Fibroblast of lung (primary cell): ENCODE results near the gene PCSK5.

Experiments used
- EZH2 ChIP-seq: IDR thresholded peaks from 2 replicates; pipeline ENCODE4 v1.5.1; 2012; ENCODE audit warnings: low read length, control low read depth, mild to moderate bottlenecking; ENCODE audit errors: missing control alignments
- TF ChIP-seq, protein P1 (sequence below), 2 donors: IDR thresholded peaks in 1 of 2; conservative IDR thresholded peaks in 1 of 2; 1 replicate in 1 of 2; 2 replicates in 1 of 2; pipeline ENCODE4 v1.5.1; 2011 to 2012; ENCODE audit warnings: low read length in 2 of 2, control low read depth in 1 of 2, inconsistent platforms in 1 of 2, low read depth in 1 of 2, mild to moderate bottlenecking in 1 of 2

DNA sequence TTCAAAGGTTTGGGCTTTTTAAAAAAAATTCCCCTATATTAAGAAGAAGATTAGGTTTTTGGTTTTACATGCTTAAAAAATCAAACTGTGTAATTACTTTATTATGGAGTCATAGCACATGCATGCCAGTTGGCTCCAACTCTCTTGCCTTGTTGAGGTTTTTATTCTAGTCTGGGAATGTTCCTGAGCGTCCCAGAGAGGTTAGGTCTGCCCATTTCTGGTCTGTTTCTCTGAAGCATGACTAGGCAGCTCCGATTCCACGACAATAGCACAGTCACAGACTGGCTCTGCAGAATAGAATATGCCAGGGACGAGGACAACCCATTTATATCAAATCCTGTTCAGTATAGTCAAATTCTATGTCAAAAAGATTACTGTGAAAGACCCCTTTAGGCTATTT lies 217.0 kb downstream of the PCSK5 start:
- TF ChIP-seq EZH2, result no peak
- TF ChIP-seq, protein P1, sequence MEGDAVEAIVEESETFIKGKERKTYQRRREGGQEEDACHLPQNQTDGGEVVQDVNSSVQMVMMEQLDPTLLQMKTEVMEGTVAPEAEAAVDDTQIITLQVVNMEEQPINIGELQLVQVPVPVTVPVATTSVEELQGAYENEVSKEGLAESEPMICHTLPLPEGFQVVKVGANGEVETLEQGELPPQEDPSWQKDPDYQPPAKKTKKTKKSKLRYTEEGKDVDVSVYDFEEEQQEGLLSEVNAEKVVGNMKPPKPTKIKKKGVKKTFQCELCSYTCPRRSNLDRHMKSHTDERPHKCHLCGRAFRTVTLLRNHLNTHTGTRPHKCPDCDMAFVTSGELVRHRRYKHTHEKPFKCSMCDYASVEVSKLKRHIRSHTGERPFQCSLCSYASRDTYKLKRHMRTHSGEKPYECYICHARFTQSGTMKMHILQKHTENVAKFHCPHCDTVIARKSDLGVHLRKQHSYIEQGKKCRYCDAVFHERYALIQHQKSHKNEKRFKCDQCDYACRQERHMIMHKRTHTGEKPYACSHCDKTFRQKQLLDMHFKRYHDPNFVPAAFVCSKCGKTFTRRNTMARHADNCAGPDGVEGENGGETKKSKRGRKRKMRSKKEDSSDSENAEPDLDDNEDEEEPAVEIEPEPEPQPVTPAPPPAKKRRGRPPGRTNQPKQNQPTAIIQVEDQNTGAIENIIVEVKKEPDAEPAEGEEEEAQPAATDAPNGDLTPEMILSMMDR (conservative IDR thresholded peaks at IDR 0.05 in 1 of 2, IDR thresholded peaks at IDR 0.05 in 1 of 2; ENCODE audit: low read depth in 1 of 2, low read length in 2 of 2), result no peak
